H9 (cell line): ENCODE measurements around the gene CDC45. TPM values are rescaled to one million over a fixed set of nuclear protein-coding genes. Genes with fewer than 3 reads are reported as not detected.

Experiments used
- DNase-seq: peaks from one replicate; pipeline ENCODE4 v3.0.0-alpha.2; 2017
- H2AFZ ChIP-seq: one replicate; pipeline ENCODE4 v1.6.1; 2013; ENCODE audit warnings: mild to moderate bottlenecking, low read length, control low read depth, moderate library complexity
- H2AK5ac ChIP-seq: 2 replicates; pipeline ENCODE4 v1.6.1; 2013; ENCODE audit warnings: low read length, control low read depth, mixed read lengths; ENCODE audit not compliant: insufficient read length
- H2BK120ac ChIP-seq: one replicate; pipeline ENCODE4 v1.6.1; 2013; ENCODE audit warnings: low read depth, mild to moderate bottlenecking, low read length, control low read depth, inconsistent platforms; ENCODE audit not compliant: poor library complexity, severe bottlenecking
- H2BK12ac ChIP-seq: 2 replicates; pipeline ENCODE4 v1.6.1; 2013; ENCODE audit warnings: low read length, control low read depth, mixed read lengths, low read depth; ENCODE audit not compliant: insufficient read length
- H2BK15ac ChIP-seq: 2 replicates; pipeline ENCODE4 v1.6.1; 2013; ENCODE audit warnings: low read depth, low read length, control low read depth
- H2BK20ac ChIP-seq: one replicate; pipeline ENCODE4 v1.6.1; 2013; ENCODE audit warnings: low read depth, mild to moderate bottlenecking, low read length, control low read depth, inconsistent platforms; ENCODE audit not compliant: poor library complexity, severe bottlenecking
- H2BK5ac ChIP-seq: 2 replicates; pipeline ENCODE4 v1.6.1; 2013; ENCODE audit warnings: low read length, control low read depth, mixed read lengths; ENCODE audit not compliant: insufficient read length
- H3K14ac ChIP-seq: 2 replicates; pipeline ENCODE4 v1.6.1; 2013; ENCODE audit warnings: low read length, control low read depth; ENCODE audit not compliant: insufficient read depth
- H3K18ac ChIP-seq: 2 replicates; pipeline ENCODE4 v1.6.1; 2013; ENCODE audit warnings: low read depth, mild to moderate bottlenecking, mixed read lengths, low read length, control low read depth; ENCODE audit not compliant: insufficient read length
- H3K23ac ChIP-seq: 2 replicates; pipeline ENCODE4 v1.6.1; 2013; ENCODE audit warnings: low read length, control low read depth, mixed read lengths, low read depth; ENCODE audit not compliant: insufficient read length
- H3K23me2 ChIP-seq: 2 replicates; pipeline ENCODE4 v1.6.1; 2013; ENCODE audit warnings: low read depth, mild to moderate bottlenecking, mixed read lengths, low read length, control low read depth; ENCODE audit not compliant: insufficient read length, poor library complexity, severe bottlenecking
- H3K27ac ChIP-seq: 2 replicates; pipeline ENCODE4 v1.5.1; 2013; ENCODE audit warnings: low read length, control low read depth, mixed read lengths, low read depth; ENCODE audit not compliant: insufficient read length
- H3K27me3 ChIP-seq: 2 replicates; pipeline ENCODE4 v1.6.1; 2013; ENCODE audit warnings: low read length, control low read depth, inconsistent platforms; ENCODE audit not compliant: insufficient read depth
- H3K4ac ChIP-seq: 2 replicates; pipeline ENCODE4 v1.6.1; 2013; ENCODE audit warnings: low read depth, mild to moderate bottlenecking, control low read depth, inconsistent platforms, low read length, moderate library complexity
- H3K4me1 ChIP-seq: 2 replicates; pipeline ENCODE4 v1.6.1; 2013; ENCODE audit warnings: low read length, control low read depth, inconsistent platforms; ENCODE audit not compliant: insufficient read depth
- H3K4me2 ChIP-seq: 2 replicates; pipeline ENCODE4 v1.6.1; 2013; ENCODE audit warnings: low read length, control low read depth, mixed read lengths; ENCODE audit not compliant: insufficient read length, insufficient read depth
- H3K56ac ChIP-seq: 2 replicates; pipeline ENCODE4 v1.6.1; 2013; ENCODE audit warnings: low read depth, mild to moderate bottlenecking, mixed read lengths, low read length, control low read depth; ENCODE audit not compliant: insufficient read length
- H3K79me1 ChIP-seq: 2 replicates; pipeline ENCODE4 v1.6.1; 2013; ENCODE audit warnings: low read depth, mild to moderate bottlenecking, moderate library complexity, low read length, control low read depth, inconsistent platforms; ENCODE audit not compliant: insufficient read depth, poor library complexity, severe bottlenecking
- H3K79me2 ChIP-seq: 2 replicates; pipeline ENCODE4 v1.6.1; 2013; ENCODE audit warnings: low read length, control low read depth, inconsistent platforms; ENCODE audit not compliant: insufficient read depth
- H3K9ac ChIP-seq: 2 replicates; pipeline ENCODE4 v1.6.1; 2013; ENCODE audit warnings: low read length, control low read depth, mixed read lengths; ENCODE audit not compliant: insufficient read length; ENCODE audit errors: extremely low read depth
- H3K9me3 ChIP-seq: one replicate; pipeline ENCODE4 v1.6.1; 2013; ENCODE audit warnings: low read depth, low read length, inconsistent platforms; ENCODE audit not compliant: control insufficient read depth
- H3T11ph ChIP-seq: one replicate; pipeline ENCODE4 v1.6.1; 2013; ENCODE audit warnings: mild to moderate bottlenecking, low read length, control low read depth, inconsistent platforms
- H4K20me1 ChIP-seq: one replicate; pipeline ENCODE4 v1.6.1; 2013; ENCODE audit not compliant: control insufficient read depth, insufficient read length, insufficient read depth
- H4K5ac ChIP-seq: 2 replicates; pipeline ENCODE4 v1.6.1; 2013; ENCODE audit warnings: low read depth, mild to moderate bottlenecking, mixed read lengths, low read length, control low read depth; ENCODE audit not compliant: insufficient read length
- H4K8ac ChIP-seq: replicated peaks from 2 replicates; pipeline ENCODE4 v1.6.1; 2013; ENCODE audit warnings: low read length, control low read depth, mixed read lengths, low read depth; ENCODE audit not compliant: insufficient read length
- H4K91ac ChIP-seq: 2 replicates; pipeline ENCODE4 v1.6.1; 2013; ENCODE audit warnings: low read depth, mild to moderate bottlenecking, moderate library complexity, mixed read lengths, low read length, control low read depth; ENCODE audit not compliant: insufficient read length
- H3K27ac Mint-ChIP-seq, 3 experiments: 2 replicates in 2 of 3; 3 replicates in 1 of 3; pipeline ENCODE4 v1.8.0; 2020 to 2021; ENCODE audit warnings: mixed read lengths in 3 of 3, mild to moderate bottlenecking in 1 of 3, moderate library complexity in 1 of 3
- H3K27me3 Mint-ChIP-seq: 2 replicates; pipeline ENCODE4 v1.8.0; 2021; ENCODE audit warnings: low read depth, mild to moderate bottlenecking, moderate library complexity, mixed read lengths
- H3K36me3 Mint-ChIP-seq, 3 experiments: 2 replicates in 2 of 3; 3 replicates in 1 of 3; pipeline ENCODE4 v1.8.0; 2020 to 2021; ENCODE audit warnings: low read depth in 3 of 3, mixed read lengths in 3 of 3; ENCODE audit not compliant: insufficient read depth in 1 of 3
- H3K4me1 Mint-ChIP-seq, 2 experiments: 2 replicates each; pipeline ENCODE4 v1.8.0; 2020; ENCODE audit warnings: mixed read lengths in 2 of 2
- H3K4me3 Mint-ChIP-seq, 2 experiments: 2 replicates in 1 of 2; 3 replicates in 1 of 2; pipeline ENCODE4 v1.8.0; 2020 to 2021; ENCODE audit warnings: mild to moderate bottlenecking in 2 of 2, mixed read lengths in 2 of 2, moderate library complexity in 1 of 2
- H3K9me3 Mint-ChIP-seq, 2 experiments: 2 replicates in 1 of 2; 3 replicates in 1 of 2; pipeline ENCODE4 v1.8.0; 2020; ENCODE audit warnings: mild to moderate bottlenecking in 2 of 2, mixed read lengths in 2 of 2, moderate library complexity in 1 of 2
- CTCF ChIP-seq: fragments of 200-600 bp; sonication (generic); conservative IDR thresholded peaks from 3 replicates; pipeline ENCODE4 v1.8.0; 2021; ENCODE audit warnings: antibody characterized with exemption, mild to moderate bottlenecking
- WGBS: extraction: QIAGEN DNeasy Blood & Tissue Kit; methylation state at CpG from one replicate; pipeline ENCODE4 v1.1.7; 2013; ENCODE audit warnings: missing lambda C conversion rate, low lambda C conversion rate, mixed read lengths; ENCODE audit not compliant: insufficient read length; ENCODE audit errors: extremely low coverage; 5-methylcytosine and 5-hydroxymethylcytosine counted together
- total RNA-seq: library from RNA; stranded (reverse); gene quantifications from 2 replicates; pipeline ENCODE4 v1.2.1, GENCODE V29; 2021

The CDC45 gene
- total RNA-seq, 1 experiment from 2014 or later: 35.7 TPM

GRCh38 chr22:19525116-19525660, 45.5 kb downstream of the CDC45 start:
- Histone ChIP-seq H3K9ac (no peak overlapping the region), H4K20me1 (no peaks in the 10 kb centered on the region), H4K91ac (no peak overlapping the region), H3K79me2 (no peaks in the 10 kb centered on the region), H2BK12ac (no peak overlapping the region), H4K8ac (no peak overlapping the region), H3K4me1 (no peaks in the 10 kb centered on the region), H3K23ac (no peak overlapping the region), H3K56ac (no peak overlapping the region), H2BK5ac (no peak overlapping the region), H3K9me3 (no peaks in the 10 kb centered on the region), H2BK20ac (no peak overlapping the region), H3K79me1 (no peaks in the 10 kb centered on the region), H3K4me2 (no peak overlapping the region), H4K5ac (no peak overlapping the region), H3K27me3 (peaks cover 4% of the 10 kb centered on the region; the same call in 1 of the 2 replicates), H3K18ac (no peak overlapping the region), H2AK5ac (no peak overlapping the region), H2AFZ (no peak overlapping the region), H3T11ph (no peak overlapping the region), H3K23me2 (peaks cover 14% of the 10 kb centered on the region), H3K27ac (no peak overlapping the region), H2BK15ac (no peak overlapping the region), H3K4ac (no peak overlapping the region), H3K14ac (no peak overlapping the region), H2BK120ac (no peak overlapping the region)
- WGBS: no CpG with 5 or more reads among the region's 15 CpGs
- H3K27me3 Mint-ChIP-seq: peaks cover 71% of the 10 kb centered on the region
- DNase-seq: no peak
- no peak overlapping the region for H3K27ac Mint-ChIP-seq
- H3K4me3 Mint-ChIP-seq: peak overlapping the region; percentile 67 to 78
- no peak for TF ChIP-seq CTCF
- peaks cover 0 to 15% (median 8%) of the 10 kb centered on the region in 3 experiments; a peak in 3 of 7 replicates for H3K36me3 Mint-ChIP-seq
- H3K4me1 Mint-ChIP-seq: peaks cover 8 to 13% of the 10 kb centered on the region in 2 experiments; a peak in 3 of 4 replicates
- H3K9me3 Mint-ChIP-seq: no peaks in the 10 kb centered on the region
